Kidney epithelial cell (primary cell): ENCODE data around the gene DOCK11. TPM values are rescaled to one million over a fixed set of nuclear protein-coding genes. Genes with fewer than 3 reads are reported as not detected.

Source experiments
- DNase-seq: peaks from one replicate; pipeline ENCODE4 v3.0.0-alpha.2; 2010; ENCODE audit warnings: low read depth
- H3K27me3 ChIP-seq: 2 replicates; pipeline ENCODE4 v1.6.0; 2011; ENCODE audit warnings: low read length; ENCODE audit not compliant: control insufficient read depth, insufficient read depth
- H3K36me3 ChIP-seq: 2 replicates; pipeline ENCODE4 v1.5.1; 2011; ENCODE audit warnings: low read length; ENCODE audit not compliant: control insufficient read depth, insufficient read depth
- H3K4me3 ChIP-seq: 2 replicates; pipeline ENCODE4 v1.5.1; 2011; ENCODE audit warnings: low read depth, mild to moderate bottlenecking, control low read depth, low read length
- total RNA-seq: library from RNA; depleted of rRNA; stranded (reverse); fragments of >200 nt; gene quantifications from 2 replicates; pipeline ENCODE4 v1.2.3, GENCODE V29; 2015
- TF ChIP-seq, protein P1 (sequence below): IDR thresholded peaks from 2 replicates; pipeline ENCODE4 v1.5.1; 2011; ENCODE audit warnings: mild to moderate bottlenecking, moderate library complexity, low read length, control low read depth, inconsistent platforms; ENCODE audit not compliant: insufficient read depth, poor library complexity, severe bottlenecking

Gene DOCK11
- total RNA-seq, 1 donor from 2014 or later: 10.9 TPM

DNA sequence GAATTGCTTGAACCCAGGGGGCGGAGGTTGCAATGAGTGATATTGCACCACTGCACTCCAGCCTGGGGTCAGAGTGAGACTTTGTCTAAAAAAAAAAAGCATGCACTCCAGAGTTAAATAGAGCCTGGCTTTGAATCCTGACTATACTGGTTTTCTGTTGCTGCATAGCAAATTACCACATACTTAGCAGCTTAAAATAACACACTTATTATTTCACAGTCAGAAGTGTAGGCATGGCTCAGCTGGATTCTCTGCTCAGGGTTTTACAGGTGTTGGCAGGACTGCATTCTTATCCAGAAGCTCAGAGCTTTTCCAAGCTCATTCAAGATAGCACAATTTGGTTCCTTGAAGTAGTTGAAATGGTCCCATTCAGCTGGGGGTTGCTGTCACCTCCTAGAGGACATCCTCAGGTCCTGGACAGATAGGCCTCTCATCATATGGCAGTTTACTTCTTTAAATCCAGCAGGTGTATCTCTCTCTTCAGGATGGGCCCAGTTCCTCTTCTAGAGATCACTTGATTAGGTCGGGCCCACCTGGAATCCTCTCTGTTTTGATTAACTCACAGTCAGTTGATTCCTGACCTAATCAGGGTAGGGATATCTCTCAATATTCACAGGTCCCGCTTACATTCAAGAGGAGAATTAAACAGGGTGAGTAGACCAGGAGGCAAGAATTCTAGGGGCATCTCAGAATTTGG is 26.8 kb downstream of the DOCK11 start:
- Histone ChIP-seq H3K4me3 (no peak overlapping the region), H3K27me3 (no peaks in the 10 kb centered on the region), H3K36me3 (no peaks in the 10 kb centered on the region)
- TF ChIP-seq, protein P1, sequence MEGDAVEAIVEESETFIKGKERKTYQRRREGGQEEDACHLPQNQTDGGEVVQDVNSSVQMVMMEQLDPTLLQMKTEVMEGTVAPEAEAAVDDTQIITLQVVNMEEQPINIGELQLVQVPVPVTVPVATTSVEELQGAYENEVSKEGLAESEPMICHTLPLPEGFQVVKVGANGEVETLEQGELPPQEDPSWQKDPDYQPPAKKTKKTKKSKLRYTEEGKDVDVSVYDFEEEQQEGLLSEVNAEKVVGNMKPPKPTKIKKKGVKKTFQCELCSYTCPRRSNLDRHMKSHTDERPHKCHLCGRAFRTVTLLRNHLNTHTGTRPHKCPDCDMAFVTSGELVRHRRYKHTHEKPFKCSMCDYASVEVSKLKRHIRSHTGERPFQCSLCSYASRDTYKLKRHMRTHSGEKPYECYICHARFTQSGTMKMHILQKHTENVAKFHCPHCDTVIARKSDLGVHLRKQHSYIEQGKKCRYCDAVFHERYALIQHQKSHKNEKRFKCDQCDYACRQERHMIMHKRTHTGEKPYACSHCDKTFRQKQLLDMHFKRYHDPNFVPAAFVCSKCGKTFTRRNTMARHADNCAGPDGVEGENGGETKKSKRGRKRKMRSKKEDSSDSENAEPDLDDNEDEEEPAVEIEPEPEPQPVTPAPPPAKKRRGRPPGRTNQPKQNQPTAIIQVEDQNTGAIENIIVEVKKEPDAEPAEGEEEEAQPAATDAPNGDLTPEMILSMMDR: no peak
- DNase-seq: no peak

DNA sequence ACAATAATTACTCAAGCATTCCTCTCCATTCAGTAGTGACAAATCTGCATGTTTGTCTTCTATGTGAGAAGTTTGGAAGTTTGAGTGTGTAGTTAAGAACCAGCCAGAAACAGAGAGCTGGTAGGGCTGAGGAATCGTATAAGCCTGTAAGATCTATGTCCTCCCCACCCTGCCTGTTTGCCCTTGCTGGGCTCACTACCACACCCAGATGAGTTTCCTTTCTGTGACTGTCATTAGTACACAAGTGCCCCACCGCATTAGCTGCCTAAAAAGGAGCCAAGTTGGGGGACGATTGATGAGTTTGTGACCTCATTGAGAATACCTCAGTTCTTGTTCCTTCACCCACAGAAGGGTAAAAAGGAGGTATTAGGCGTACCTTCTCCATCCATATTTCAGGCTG is 28.3 kb downstream of the DOCK11 start:
- Histone ChIP-seq H3K27me3 (no peaks in the 10 kb centered on the region), H3K36me3 (no peaks in the 10 kb centered on the region), H3K4me3 (no peak overlapping the region)
- TF ChIP-seq, protein P1: no peak
- no peak for DNase-seq

DNA sequence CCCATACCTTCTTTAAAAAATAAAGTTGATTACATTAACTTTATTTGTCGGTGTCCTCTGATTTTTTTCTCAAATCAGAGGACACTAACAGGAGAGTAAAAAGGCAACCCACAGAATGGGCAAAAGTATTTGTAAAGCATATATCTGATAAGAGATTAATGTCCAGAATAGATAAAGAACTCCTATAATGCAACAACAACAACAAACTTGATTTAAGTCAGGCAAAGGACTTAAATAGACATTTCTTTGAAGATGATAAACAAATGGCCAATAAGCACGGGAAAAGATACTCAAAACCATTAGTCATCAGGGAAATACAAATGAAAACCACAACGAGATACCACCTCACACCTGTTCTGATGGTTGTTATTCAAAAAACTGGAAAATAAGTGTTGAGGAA is 28.7 kb downstream of the DOCK11 start:
- Histone ChIP-seq H3K4me3 (no peak overlapping the region), H3K36me3 (no peaks in the 10 kb centered on the region), H3K27me3 (no peaks in the 10 kb centered on the region)
- TF ChIP-seq, protein P1: no peak
- DNase-seq: no peak

DNA sequence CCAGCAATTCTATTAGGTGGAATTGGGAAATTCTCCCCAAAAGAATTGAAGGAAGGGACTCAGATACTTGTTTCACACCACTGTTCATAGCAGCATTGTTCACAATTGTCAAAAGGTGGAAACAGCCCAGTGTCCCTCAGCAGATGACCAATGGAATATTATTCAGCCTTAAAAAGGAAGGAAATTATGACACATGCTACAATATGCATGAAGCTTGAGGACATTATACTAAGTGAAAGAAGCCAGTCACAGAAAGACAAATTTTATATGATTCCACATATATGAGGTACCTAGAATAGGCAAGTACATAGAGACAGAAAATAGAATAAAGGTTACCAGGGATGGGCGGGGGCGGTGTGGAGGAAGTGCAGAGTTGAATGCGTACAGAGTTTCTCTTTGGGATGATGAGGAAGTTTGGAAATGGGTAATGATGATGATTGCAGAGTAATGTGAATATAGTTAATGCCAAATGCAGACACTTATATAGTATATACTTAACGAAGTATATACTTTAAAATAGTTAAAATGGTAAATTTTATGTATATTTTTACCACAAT is 29.6 kb downstream of the DOCK11 start:
- Histone ChIP-seq H3K36me3 (no peaks in the 10 kb centered on the region), H3K4me3 (no peak overlapping the region), H3K27me3 (no peaks in the 10 kb centered on the region)
- TF ChIP-seq, protein P1: no peak
- DNase-seq: no peak

DNA sequence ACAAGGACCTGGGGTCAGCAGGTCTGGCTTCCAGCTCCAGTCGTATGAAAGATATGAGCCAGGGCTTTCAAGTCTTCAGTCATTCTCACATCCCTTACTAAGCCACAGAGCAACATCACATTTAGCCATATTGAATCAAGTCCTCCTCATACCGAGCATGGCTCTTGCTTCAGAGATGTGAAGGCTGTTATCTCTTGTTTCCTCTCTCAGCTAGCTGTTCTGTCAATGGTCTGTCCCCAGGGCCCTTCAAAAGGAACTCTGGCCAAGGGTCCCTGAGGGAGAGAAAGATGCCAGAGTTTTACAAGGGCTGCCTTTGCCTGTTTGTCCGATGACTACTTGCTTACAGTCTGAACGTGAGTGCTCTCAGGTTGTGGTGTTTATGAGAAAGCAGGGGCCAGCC is 30.5 kb downstream of the DOCK11 start:
- H3K36me3 ChIP-seq: no peaks in the 10 kb centered on the region
- TF ChIP-seq, protein P1: no peak
- DNase-seq: no peak
- no peak overlapping the region for H3K4me3 ChIP-seq
- H3K27me3 ChIP-seq: no peaks in the 10 kb centered on the region
